ENCODE measurements around the gene COBL. TPM values are rescaled to one million over a fixed set of nuclear protein-coding genes. Genes with fewer than 3 reads are reported as not detected.

The COBL gene
- total RNA-seq, 4 donors from 2014 or later, result 5.9 to 21.3 (median 7.8) TPM

DNA sequence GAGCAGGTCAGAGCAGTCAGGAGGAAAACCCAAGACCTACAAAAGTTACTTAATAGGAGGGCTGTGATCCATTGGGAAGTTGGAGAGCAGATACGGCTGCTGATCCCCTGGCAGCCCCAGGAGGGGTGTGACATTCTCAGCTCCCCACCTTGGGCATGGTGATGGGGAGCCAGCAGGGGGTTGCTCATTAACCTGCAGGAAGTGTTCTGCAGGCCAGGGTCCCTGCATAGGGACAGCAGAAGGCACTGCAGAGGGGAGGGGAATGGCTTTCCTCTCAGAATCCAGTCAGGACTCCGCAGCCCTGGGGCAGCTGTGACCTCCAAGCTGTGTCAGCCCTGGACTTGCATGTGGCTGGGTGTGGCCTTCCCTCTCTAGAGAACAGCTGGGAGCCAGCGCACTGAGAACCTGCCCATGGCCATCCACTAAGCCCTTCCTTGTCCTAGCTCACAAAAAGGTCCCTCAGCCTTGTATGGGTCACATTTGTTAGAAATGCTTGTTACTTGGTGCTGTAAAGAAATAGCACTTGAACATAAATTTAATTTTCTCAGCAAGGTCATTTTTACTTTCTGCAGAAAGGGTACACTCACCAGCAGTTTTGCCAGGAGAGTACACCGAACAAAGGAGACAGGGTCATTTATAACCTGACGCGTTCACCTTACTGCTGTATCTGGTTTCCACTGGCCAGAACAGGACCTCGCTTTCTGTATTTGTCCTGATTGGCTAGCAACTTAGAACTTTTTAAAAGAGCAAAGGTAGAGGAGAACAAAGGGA lies 169.6 kb downstream of the COBL start:
- H3K4me3 ChIP-seq, result no peak overlapping the region
- 96 to 98% methylated on average over 6 to 7 of the region's 7 CpGs for WGBS, 2 donors
- intact Hi-C loops (cut with DNase I), result loop anchor here (10.0 kb wide), 1 partner anchor 672 kb away; no protein-coding TSS in a partner anchor
- DNase-seq, result no peak
- peaks cover 0 to 21% (median 0%) of the 10 kb centered on the region in 3 donors for H3K4me1 ChIP-seq
- H3K9me3 ChIP-seq, result peaks cover 0 to 31% (median 19%) of the 10 kb centered on the region in 3 donors
- TF ChIP-seq CTCF (IDR thresholded peaks at IDR 0.05) (no peak), POLR2A (IDR thresholded peaks at IDR 0.05) (no peak)
- H3K36me3 ChIP-seq, result no peaks in the 10 kb centered on the region
- no peaks in the 10 kb centered on the region for H3K27me3 ChIP-seq
- no peak overlapping the region for H3K27ac ChIP-seq

GRCh38 chr7:51144178-51144577 lies 172.4 kb downstream of the COBL start:
- no peak for TF ChIP-seq POLR2A (IDR thresholded peaks at IDR 0.05)
- no peak for TF ChIP-seq CTCF (IDR thresholded peaks at IDR 0.05)
- peaks cover 8 to 49% (median 14%) of the 10 kb centered on the region in 3 donors for H3K4me1 ChIP-seq
- intact Hi-C loops (cut with DNase I), result loop anchor here (10.0 kb wide), 1 partner anchor 669 kb away; no protein-coding TSS in a partner anchor
- no peaks in the 10 kb centered on the region for H3K27me3 ChIP-seq
- DNase-seq, result no peak
- H3K36me3 ChIP-seq, result no peaks in the 10 kb centered on the region
- no peak overlapping the region for H3K27ac ChIP-seq
- peaks cover 0 to 31% (median 19%) of the 10 kb centered on the region in 3 donors for H3K9me3 ChIP-seq
- no peak overlapping the region for H3K4me3 ChIP-seq
- 26 to 30% methylated on average over 7 of the region's 7 CpGs for WGBS, 2 donors

GRCh38 chr7:51142741-51143385 lies 173.7 kb downstream of the COBL start:
- no peaks in the 10 kb centered on the region for H3K36me3 ChIP-seq
- WGBS, 2 donors, result 55 to 66% methylated on average over 6 of the region's 6 CpGs
- peaks cover 0 to 22% (median 13%) of the 10 kb centered on the region in 3 donors for H3K9me3 ChIP-seq
- DNase-seq, result no peak
- no peak overlapping the region for H3K27ac ChIP-seq
- intact Hi-C loops (cut with DNase I), result loop anchor here (10.0 kb wide), 1 partner anchor 668 kb away; no protein-coding TSS in a partner anchor
- H3K4me1 ChIP-seq, result peaks cover 8 to 62% (median 14%) of the 10 kb centered on the region in 3 donors
- TF ChIP-seq POLR2A (IDR thresholded peaks at IDR 0.05), result no peak
- TF ChIP-seq CTCF (IDR thresholded peaks at IDR 0.05), result no peak
- H3K27me3 ChIP-seq, result no peaks in the 10 kb centered on the region
- no peak overlapping the region for H3K4me3 ChIP-seq

DNA sequence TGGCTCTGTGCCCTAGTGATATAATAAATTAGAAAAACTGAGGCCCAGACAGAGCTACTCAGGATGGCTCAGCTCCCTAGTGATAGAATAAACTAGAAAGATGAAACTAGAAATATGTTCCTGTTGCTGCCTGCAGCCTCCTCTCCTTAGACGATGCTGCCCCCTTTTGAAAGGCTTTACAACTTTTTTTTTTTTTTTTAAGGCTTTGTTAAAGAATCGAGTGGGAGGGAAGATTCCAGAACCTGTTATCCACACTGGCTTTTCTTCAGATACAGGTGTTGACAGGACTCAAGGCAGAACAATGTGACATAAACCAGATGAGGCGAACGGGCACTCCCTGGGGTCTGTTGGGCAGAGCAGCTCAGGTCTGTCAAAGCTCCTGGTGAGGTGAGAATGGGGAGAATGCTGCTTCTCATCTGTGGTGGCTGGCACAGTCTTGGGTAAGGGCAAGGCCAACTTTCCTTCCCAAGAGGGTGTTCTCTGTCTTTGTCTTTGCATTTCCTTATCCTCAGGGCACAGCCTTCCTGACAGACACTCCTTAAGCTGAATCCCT lies 175.1 kb downstream of the COBL start:
- peaks cover 8 to 62% (median 14%) of the 10 kb centered on the region in 3 donors for H3K4me1 ChIP-seq
- WGBS, 2 donors, result 8 to 13% methylated on average over 3 to 4 of the region's 4 CpGs
- intact Hi-C loops (cut with DNase I), result loop anchor here (10.0 kb wide), 1 partner anchor 667 kb away; no protein-coding TSS in a partner anchor
- no peak for DNase-seq
- H3K9me3 ChIP-seq, result peaks cover 0 to 9% (median 0%) of the 10 kb centered on the region in 3 donors
- no peak overlapping the region for H3K4me3 ChIP-seq
- no peaks in the 10 kb centered on the region for H3K27me3 ChIP-seq
- TF ChIP-seq POLR2A (IDR thresholded peaks at IDR 0.05), result no peak
- peak in 5 of 6 experiments; percentile 35 to 53 (median 45) for TF ChIP-seq CTCF (IDR thresholded peaks at IDR 0.05)
- H3K27ac ChIP-seq, result peak overlapping the region in 2 of 4 donors; percentile 4 to 23
- no peaks in the 10 kb centered on the region for H3K36me3 ChIP-seq
